SU-DHL-6 (cell line): ENCODE measurements around the gene OPRM1.

Experiments used
- H2AFZ ChIP-seq: fragments of 200-600 bp; sonication (generic); 2 replicates; pipeline ENCODE4 v1.6.1; 2014; ENCODE audit warnings: low read depth, mild to moderate bottlenecking, moderate library complexity, mixed read lengths, antibody characterized with exemption, low read length; ENCODE audit not compliant: severe bottlenecking
- H3F3A ChIP-seq: fragments of 200-600 bp; shearing (Covaris generic); 2 replicates; pipeline ENCODE4 v1.6.0; 2016; ENCODE audit warnings: antibody characterized with exemption, mild to moderate bottlenecking; ENCODE audit not compliant: insufficient read depth
- H3K27ac ChIP-seq: fragments of 200-600 bp; sonication (generic); 2 replicates; pipeline ENCODE4 v1.5.1; 2016; ENCODE audit warnings: low read depth, mild to moderate bottlenecking, low read length, moderate library complexity, mixed read lengths
- H3K27me3 ChIP-seq: fragments of 200-600 bp; sonication (generic), shearing (Covaris generic); 2 replicates; pipeline ENCODE4 v1.6.0; 2014; ENCODE audit warnings: mild to moderate bottlenecking, low read length
- H3K36me3 ChIP-seq: fragments of 200-600 bp; sonication (generic); 2 replicates; pipeline ENCODE4 v1.6.1; 2014; ENCODE audit warnings: mild to moderate bottlenecking, low read length, mixed read lengths
- H3K4me2 ChIP-seq: fragments of 300-600, 200-600 bp; shearing (Covaris generic), sonication (generic); 2 replicates; pipeline ENCODE4 v1.6.0; 2014; ENCODE audit warnings: low read length, low read depth, mild to moderate bottlenecking; ENCODE audit not compliant: poor library complexity, severe bottlenecking
- H3K4me3 ChIP-seq: fragments of 200-600 bp; sonication (generic); 2 replicates; pipeline ENCODE4 v1.5.1; 2014; ENCODE audit warnings: antibody characterized with exemption, low read length, mild to moderate bottlenecking, mixed read lengths; ENCODE audit not compliant: insufficient read depth, poor library complexity, severe bottlenecking
- H3K79me2 ChIP-seq: fragments of 200-600 bp; sonication (generic); 2 replicates; pipeline ENCODE4 v1.6.1; 2014; ENCODE audit warnings: mild to moderate bottlenecking, low read length, moderate library complexity; ENCODE audit not compliant: insufficient read depth
- H3K9ac ChIP-seq: fragments of 200-600 bp; sonication (generic); 2 replicates; pipeline ENCODE4 v1.7.0; 2014; ENCODE audit warnings: mild to moderate bottlenecking, low read length
- H3K9me2 ChIP-seq: fragments of 200-600 bp; sonication (generic); replicated peaks from 2 replicates; pipeline ENCODE4 v1.6.1; 2014; ENCODE audit warnings: low read length; ENCODE audit not compliant: insufficient read depth
- H3K9me3 ChIP-seq: fragments of 200-600 bp; sonication (generic); 2 replicates; pipeline ENCODE4 v1.6.1; 2014; ENCODE audit warnings: low read length, mixed read lengths; ENCODE audit not compliant: insufficient read depth
- H4K20me1 ChIP-seq: fragments of 200-600 bp; sonication (generic); 2 replicates; pipeline ENCODE4 v1.6.1; 2014; ENCODE audit warnings: low read depth, mild to moderate bottlenecking, antibody characterized with exemption, low read length, moderate library complexity, mixed read lengths
- CTCF ChIP-seq: fragments of 200-600 bp; sonication (generic); IDR thresholded peaks from one replicate; pipeline ENCODE4 v1.5.1; 2017; ENCODE audit warnings: antibody characterized with exemption, mild to moderate bottlenecking, low read length, moderate library complexity; ENCODE audit not compliant: insufficient read depth, poor library complexity, severe bottlenecking
- EZH2phosphoT487 ChIP-seq: fragments of 200-600 bp; sonication (generic), shearing (Covaris generic); conservative IDR thresholded peaks from 2 replicates; pipeline ENCODE4 v1.6.1; 2018; ENCODE audit warnings: mild to moderate bottlenecking, antibody characterized with exemption, low read length, moderate library complexity, mixed read lengths

OPRM1 gene

GRCh38 chr6:154092326-154092962, 53.4 kb downstream of the OPRM1 start:
- H2AFZ ChIP-seq, result no peak overlapping the region
- no peak overlapping the region for H3K27ac ChIP-seq
- no peak overlapping the region for H3K9ac ChIP-seq
- no peaks in the 10 kb centered on the region for H3K27me3 ChIP-seq
- H3K36me3 ChIP-seq, result no peaks in the 10 kb centered on the region
- no peaks in the 10 kb centered on the region for H3F3A ChIP-seq
- H3K4me3 ChIP-seq, result no peak overlapping the region
- no peaks in the 10 kb centered on the region for H4K20me1 ChIP-seq
- H3K4me2 ChIP-seq, result no peak overlapping the region
- no peaks in the 10 kb centered on the region for H3K9me3 ChIP-seq
- H3K9me2 ChIP-seq, result no peaks in the 10 kb centered on the region
- H3K79me2 ChIP-seq, result no peaks in the 10 kb centered on the region
- TF ChIP-seq CTCF, result no peak
- TF ChIP-seq EZH2phosphoT487, result no peak

GRCh38 chr6:154093231-154094044, 54.4 kb downstream of the OPRM1 start:
- no peaks in the 10 kb centered on the region for H3K9me2 ChIP-seq
- no peak overlapping the region for H3K4me2 ChIP-seq
- H4K20me1 ChIP-seq, result no peaks in the 10 kb centered on the region
- no peaks in the 10 kb centered on the region for H3K79me2 ChIP-seq
- H2AFZ ChIP-seq, result no peak overlapping the region
- no peak overlapping the region for H3K27ac ChIP-seq
- H3K4me3 ChIP-seq, result no peak overlapping the region
- no peaks in the 10 kb centered on the region for H3K27me3 ChIP-seq
- H3K9me3 ChIP-seq, result no peaks in the 10 kb centered on the region
- TF ChIP-seq CTCF, result no peak
- H3F3A ChIP-seq, result no peaks in the 10 kb centered on the region
- no peaks in the 10 kb centered on the region for H3K36me3 ChIP-seq
- H3K9ac ChIP-seq, result no peak overlapping the region

GRCh38 chr6:154095571-154095970, 56.5 kb downstream of the OPRM1 start:
- Histone ChIP-seq H3K79me2 (no peaks in the 10 kb centered on the region), H3K4me2 (no peak overlapping the region), H3F3A (no peaks in the 10 kb centered on the region), H3K9me3 (no peaks in the 10 kb centered on the region), H3K4me3 (no peak overlapping the region), H4K20me1 (no peaks in the 10 kb centered on the region), H3K9ac (no peak overlapping the region), H3K27me3 (no peaks in the 10 kb centered on the region), H2AFZ (no peak overlapping the region), H3K36me3 (no peaks in the 10 kb centered on the region), H3K27ac (no peak overlapping the region), H3K9me2 (no peaks in the 10 kb centered on the region)
- no peak for TF ChIP-seq EZH2phosphoT487
- no peak for TF ChIP-seq CTCF
